ENCODE data around the gene ALKBH3.

The ALKBH3 gene

DNA sequence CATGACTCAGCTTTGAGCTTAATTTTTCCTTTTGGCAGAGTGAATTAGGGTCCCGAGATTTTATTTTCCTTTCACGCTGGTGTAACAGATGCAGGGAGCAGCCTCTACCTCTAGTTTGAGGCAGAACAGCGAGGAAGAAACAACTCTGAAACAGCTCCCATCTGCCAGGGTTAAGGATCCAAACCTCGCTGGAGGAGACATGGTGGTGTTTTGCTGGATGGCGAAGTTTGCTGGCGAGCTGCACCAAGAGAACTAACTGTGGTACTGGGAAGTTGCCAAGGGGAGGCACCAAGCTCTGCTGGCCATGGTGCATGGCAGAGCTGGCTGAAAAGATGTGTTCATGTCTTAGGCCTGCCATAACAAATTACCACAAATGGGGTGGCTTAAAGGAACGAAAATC is 7.6 kb upstream of the ALKBH3 start:
- ATAC-seq (ENCODE audit: insufficient read depth, low read depth), result no peak
- H4K20me1 ChIP-seq (ENCODE audit: insufficient read depth, low read length), result no peaks in the 10 kb centered on the region
- H3K4me3 ChIP-seq (ENCODE audit: low read depth in 1 of 2, low read length in 2 of 2), result no peak overlapping the region
- peaks cover 18% of the 10 kb centered on the region for H3K4me1 ChIP-seq (ENCODE audit: insufficient read depth, low read length)
- H3K9me3 ChIP-seq (ENCODE audit: insufficient read depth, low read length, severe bottlenecking), result no peaks in the 10 kb centered on the region
- no peak overlapping the region for H2AFZ ChIP-seq (ENCODE audit: low read depth, low read length)
- H3K9ac ChIP-seq (ENCODE audit: low read depth, low read length), result no peak overlapping the region
- H3K36me3 ChIP-seq (ENCODE audit: insufficient read depth, low read length), result no peaks in the 10 kb centered on the region
- no peak overlapping the region for H3K4me2 ChIP-seq (ENCODE audit: insufficient read depth, low read length)
- H3K79me2 ChIP-seq (ENCODE audit: insufficient read depth, low read length), result no peaks in the 10 kb centered on the region
- DNase-seq, result no peak
- no peaks in the 10 kb centered on the region for H3K27me3 ChIP-seq (ENCODE audit: insufficient read depth, low read length, poor library complexity)
- TF ChIP-seq, protein P1, sequence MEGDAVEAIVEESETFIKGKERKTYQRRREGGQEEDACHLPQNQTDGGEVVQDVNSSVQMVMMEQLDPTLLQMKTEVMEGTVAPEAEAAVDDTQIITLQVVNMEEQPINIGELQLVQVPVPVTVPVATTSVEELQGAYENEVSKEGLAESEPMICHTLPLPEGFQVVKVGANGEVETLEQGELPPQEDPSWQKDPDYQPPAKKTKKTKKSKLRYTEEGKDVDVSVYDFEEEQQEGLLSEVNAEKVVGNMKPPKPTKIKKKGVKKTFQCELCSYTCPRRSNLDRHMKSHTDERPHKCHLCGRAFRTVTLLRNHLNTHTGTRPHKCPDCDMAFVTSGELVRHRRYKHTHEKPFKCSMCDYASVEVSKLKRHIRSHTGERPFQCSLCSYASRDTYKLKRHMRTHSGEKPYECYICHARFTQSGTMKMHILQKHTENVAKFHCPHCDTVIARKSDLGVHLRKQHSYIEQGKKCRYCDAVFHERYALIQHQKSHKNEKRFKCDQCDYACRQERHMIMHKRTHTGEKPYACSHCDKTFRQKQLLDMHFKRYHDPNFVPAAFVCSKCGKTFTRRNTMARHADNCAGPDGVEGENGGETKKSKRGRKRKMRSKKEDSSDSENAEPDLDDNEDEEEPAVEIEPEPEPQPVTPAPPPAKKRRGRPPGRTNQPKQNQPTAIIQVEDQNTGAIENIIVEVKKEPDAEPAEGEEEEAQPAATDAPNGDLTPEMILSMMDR (IDR thresholded peaks at IDR 0.05; ENCODE audit: borderline replicate concordance, extremely low read depth, low read length, poor library complexity, severe bottlenecking), result no peak
- no peak for TF ChIP-seq EZH2 (IDR thresholded peaks at IDR 0.05; ENCODE audit: borderline replicate concordance, low read depth, low read length, severe bottlenecking)
- no peak overlapping the region for H3K27ac ChIP-seq (ENCODE audit: low read length)

GRCh38 chr11:43874078-43874477 is 6.6 kb upstream of the ALKBH3 start:
- Histone ChIP-seq H3K4me3 (ENCODE audit: low read depth in 1 of 2, low read length in 2 of 2) (no peak overlapping the region), H4K20me1 (ENCODE audit: insufficient read depth, low read length) (no peaks in the 10 kb centered on the region), H3K36me3 (ENCODE audit: insufficient read depth, low read length) (no peaks in the 10 kb centered on the region), H3K9me3 (ENCODE audit: insufficient read depth, low read length, severe bottlenecking) (no peaks in the 10 kb centered on the region), H3K4me1 (ENCODE audit: insufficient read depth, low read length) (peaks cover 7% of the 10 kb centered on the region), H2AFZ (ENCODE audit: low read depth, low read length) (no peak overlapping the region), H3K4me2 (ENCODE audit: insufficient read depth, low read length) (no peak overlapping the region), H3K27ac (ENCODE audit: low read length) (no peak overlapping the region), H3K27me3 (ENCODE audit: insufficient read depth, low read length, poor library complexity) (no peaks in the 10 kb centered on the region), H3K9ac (ENCODE audit: low read depth, low read length) (no peak overlapping the region), H3K79me2 (ENCODE audit: insufficient read depth, low read length) (no peaks in the 10 kb centered on the region)
- ATAC-seq (ENCODE audit: insufficient read depth, low read depth) (no peak), DNase-seq (no peak)
- TF ChIP-seq, protein P1 (IDR thresholded peaks at IDR 0.05; ENCODE audit: borderline replicate concordance, extremely low read depth, low read length, poor library complexity, severe bottlenecking), result no peak
- TF ChIP-seq EZH2 (IDR thresholded peaks at IDR 0.05; ENCODE audit: borderline replicate concordance, low read depth, low read length, severe bottlenecking), result no peak

DNA sequence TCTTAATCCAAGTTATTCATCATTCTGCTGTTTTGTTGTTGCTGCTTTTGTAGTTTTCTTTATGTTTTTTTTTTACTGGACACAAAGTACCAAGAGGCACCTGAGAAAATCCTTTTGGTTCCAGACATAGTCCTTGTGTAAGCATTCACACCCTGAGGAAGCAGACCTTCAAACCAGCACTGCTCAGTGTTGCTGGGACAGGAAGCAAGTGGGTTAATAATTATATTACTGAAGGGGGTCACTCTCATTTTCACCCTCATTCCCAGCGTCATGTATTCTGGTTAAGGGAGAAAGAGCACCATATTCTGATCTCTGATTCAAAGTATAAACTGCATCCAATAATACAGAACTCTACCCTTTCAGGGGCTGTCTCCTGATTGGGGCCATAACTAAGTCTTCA is 5.9 kb upstream of the ALKBH3 start:
- Histone ChIP-seq H3K9ac (ENCODE audit: low read depth, low read length) (no peak overlapping the region), H3K4me1 (ENCODE audit: insufficient read depth, low read length) (0 out of 2 replicates have a peak, but pooled peaks cover under 1% of the 10 kb centered on the region), H3K9me3 (ENCODE audit: insufficient read depth, low read length, severe bottlenecking) (no peaks in the 10 kb centered on the region), H3K79me2 (ENCODE audit: insufficient read depth, low read length) (no peaks in the 10 kb centered on the region), H3K27ac (ENCODE audit: low read length) (no peak overlapping the region), H2AFZ (ENCODE audit: low read depth, low read length) (no peak overlapping the region), H3K36me3 (ENCODE audit: insufficient read depth, low read length) (no peaks in the 10 kb centered on the region), H3K4me2 (ENCODE audit: insufficient read depth, low read length) (no peak overlapping the region), H3K27me3 (ENCODE audit: insufficient read depth, low read length, poor library complexity) (no peaks in the 10 kb centered on the region), H3K4me3 (ENCODE audit: low read depth in 1 of 2, low read length in 2 of 2) (no peak overlapping the region), H4K20me1 (ENCODE audit: insufficient read depth, low read length) (no peaks in the 10 kb centered on the region)
- no peak for DNase-seq
- no peak for ATAC-seq (ENCODE audit: insufficient read depth, low read depth)
- TF ChIP-seq EZH2 (IDR thresholded peaks at IDR 0.05; ENCODE audit: borderline replicate concordance, low read depth, low read length, severe bottlenecking), result no peak
- TF ChIP-seq, protein P1 (IDR thresholded peaks at IDR 0.05; ENCODE audit: borderline replicate concordance, extremely low read depth, low read length, poor library complexity, severe bottlenecking), result no peak

Measured in DND-41 (cell line).